SK-N-SH treated with all-trans-retinoic acid at 6 μM for 48 hours (cell line): Measurements from ENCODE around the gene IQSEC1.

Source experiments
- CREB5 ChIP-seq: fragments of 250-450 bp; sonication (Bioruptor Pico); IDR thresholded peaks from 2 replicates; pipeline ENCODE4 v1.5.1; 2020; ENCODE audit warnings: low read depth, mild to moderate bottlenecking, moderate library complexity
- ISL1 ChIP-seq: fragments of 250-450 bp; sonication (Bioruptor Pico); IDR thresholded peaks from 2 replicates; pipeline ENCODE4 v2.1.2; 2022; ENCODE audit warnings: mild to moderate bottlenecking, moderate library complexity
- PATZ1 ChIP-seq: fragments of 250-450 bp; sonication (Bioruptor Pico); IDR thresholded peaks from 2 replicates; pipeline ENCODE4 v1.8.0; 2020; ENCODE audit warnings: mild to moderate bottlenecking, moderate library complexity, borderline replicate concordance
- PPARA ChIP-seq: fragments of 250-450 bp; sonication (Bioruptor Pico); IDR thresholded peaks from 2 replicates; pipeline ENCODE4 v1.5.0; 2020; ENCODE audit warnings: mild to moderate bottlenecking, borderline replicate concordance
- TCF4 ChIP-seq: fragments of 250-450 bp; sonication (Bioruptor Pico); IDR thresholded peaks from 2 replicates; pipeline ENCODE4 v1.8.0; 2021; ENCODE audit warnings: mild to moderate bottlenecking, moderate library complexity, borderline replicate concordance
- ZC3H10 ChIP-seq: fragments of 250-450 bp; sonication (Bioruptor Pico); IDR thresholded peaks from 2 replicates; pipeline ENCODE4 v1.5.1; 2021; ENCODE audit warnings: mild to moderate bottlenecking, moderate library complexity
- ZFP3 ChIP-seq: fragments of 250-450 bp; sonication (Bioruptor Pico); IDR thresholded peaks from 2 replicates; pipeline ENCODE4 v1.5.0; 2020; ENCODE audit warnings: mild to moderate bottlenecking, moderate library complexity
- ZFP30 ChIP-seq: fragments of 450-650 bp; formaldehyde crosslinking; IDR thresholded peaks from 2 replicates; pipeline ENCODE4 v1.5.0; 2022; ENCODE audit warnings: mild to moderate bottlenecking, moderate library complexity
- ZNF70 ChIP-seq: fragments of 450-650 bp; formaldehyde crosslinking; IDR thresholded peaks from 2 replicates; pipeline ENCODE4 v1.5.0; 2020; ENCODE audit warnings: mild to moderate bottlenecking, moderate library complexity

- no peak for TF ChIP-seq TCF4 (CRISPR knock-in tag)
- TF ChIP-seq ZFP30 (CRISPR knock-in tag), result no peak
- TF ChIP-seq CREB5 (CRISPR knock-in tag), result no peak
- TF ChIP-seq PATZ1 (CRISPR knock-in tag), result no peak
- no peak for TF ChIP-seq ISL1 (CRISPR knock-in tag)
- no peak for TF ChIP-seq ZFP3 (CRISPR knock-in tag)
- TF ChIP-seq PPARA, result no peak
- TF ChIP-seq ZNF70 (CRISPR knock-in tag), result no peak
- no peak for TF ChIP-seq ZC3H10 (CRISPR knock-in tag)
Measured at GRCh38 chr3:13085846-13086179, 12.6 kb upstream of the IQSEC1 start.
